GM18867 (cell line): ENCODE data around the gene ZYG11B.
"Not testable (repeated sequence)": the region's sequence is repeated elsewhere in the genome, so short reads cannot be mapped to it uniquely, and the experiment has no call there.

Experiments
- ATAC-seq: cut with Tn5 transposase; IDR thresholded peaks from one replicate; pipeline ENCODE4 v1.9.1; 2021; ENCODE audit warnings: mild to moderate bottlenecking, moderate library complexity; ENCODE audit not compliant: unreplicated experiment

Gene ZYG11B

DNA sequence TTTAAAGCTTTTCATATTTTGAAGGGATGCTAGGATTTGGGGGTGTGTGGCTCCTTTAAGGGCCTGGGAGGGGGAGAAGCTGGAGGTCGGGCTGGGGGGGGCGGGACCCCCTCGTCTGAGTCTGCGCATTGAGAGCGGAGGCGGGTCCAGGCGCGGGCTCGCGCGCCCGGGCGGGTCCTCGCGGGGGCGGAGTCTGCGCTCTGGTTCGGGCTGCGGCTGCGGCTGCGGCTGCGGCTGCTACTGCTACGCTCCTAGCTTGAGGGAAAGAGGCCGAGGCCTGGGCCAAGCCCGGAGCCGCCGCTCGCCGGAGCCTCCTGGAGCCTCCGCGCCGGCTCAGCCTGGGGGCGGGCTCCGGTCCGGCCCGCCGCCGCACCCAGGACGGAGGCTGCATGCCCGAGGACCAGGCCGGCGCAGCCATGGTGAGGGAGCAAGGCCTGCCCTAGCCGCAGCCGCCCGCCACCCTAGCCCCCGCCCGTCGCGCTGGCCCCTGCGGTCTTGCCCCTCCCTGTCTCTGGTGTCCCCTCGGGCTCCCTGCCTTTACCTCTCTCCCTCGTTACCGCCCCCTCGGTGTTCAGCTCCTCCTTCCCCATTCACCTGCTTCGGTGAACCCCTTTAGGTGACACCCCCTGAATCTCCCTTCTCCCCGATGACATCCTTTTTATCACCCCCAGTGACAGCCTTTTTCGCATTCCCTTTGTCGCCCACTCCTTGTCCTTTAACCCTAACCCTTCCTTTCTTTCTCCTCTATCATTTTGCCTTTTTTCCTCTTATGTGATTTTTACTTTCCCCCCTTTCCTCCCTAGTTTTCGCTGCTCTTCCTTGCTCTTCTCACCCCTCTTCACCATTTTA is at the start of gene ZYG11B:
Gene ZYG11B, plus strand, starts transcription at position 189 of the 849 bp plus-strand sequence. Its CDS starts 201 bp downstream, at position 390.
- peak; percentile 95 for ATAC-seq

DNA sequence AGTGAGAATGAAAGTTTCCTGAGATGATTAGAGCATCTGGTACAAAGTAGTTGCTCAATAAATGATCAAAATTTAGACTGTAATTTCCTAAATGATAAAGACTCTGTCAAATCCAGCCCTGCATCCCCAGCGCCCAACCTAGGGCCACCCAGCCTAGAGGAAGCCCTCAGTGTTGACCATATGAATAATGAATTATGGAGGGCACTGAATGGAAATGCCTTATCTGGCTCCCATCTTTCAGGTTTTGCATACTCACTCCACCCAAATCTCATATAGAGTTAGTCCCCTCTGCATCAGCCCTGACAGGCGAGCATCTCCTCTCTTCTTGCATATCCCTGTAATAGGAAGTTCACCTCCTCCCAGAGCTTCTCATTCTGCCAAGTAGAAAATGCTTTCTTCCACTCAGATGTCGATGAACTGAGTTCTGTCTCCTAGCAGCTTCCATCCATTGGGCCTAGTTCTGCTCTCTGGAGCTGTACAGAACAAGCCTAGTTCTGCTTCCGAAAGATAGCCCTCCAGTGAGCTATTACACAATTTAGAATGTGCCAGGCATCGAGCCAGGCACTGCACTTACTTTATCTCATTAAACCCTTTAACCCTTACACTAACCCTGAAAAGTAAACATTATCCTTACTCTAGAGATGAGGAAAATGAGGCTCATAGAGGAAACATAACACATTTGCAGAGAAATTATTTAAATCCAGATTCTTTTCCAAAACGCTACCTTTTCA is 49.0 kb upstream of the ZYG11B start:
- no peak for ATAC-seq

- no peak for ATAC-seq
These were observed 47.2 kb upstream of the ZYG11B start for GRCh38 chr1:52679048-52679447.

GRCh38 chr1:52679498-52679897 is 46.8 kb upstream of the ZYG11B start:
- ATAC-seq: no peak

DNA sequence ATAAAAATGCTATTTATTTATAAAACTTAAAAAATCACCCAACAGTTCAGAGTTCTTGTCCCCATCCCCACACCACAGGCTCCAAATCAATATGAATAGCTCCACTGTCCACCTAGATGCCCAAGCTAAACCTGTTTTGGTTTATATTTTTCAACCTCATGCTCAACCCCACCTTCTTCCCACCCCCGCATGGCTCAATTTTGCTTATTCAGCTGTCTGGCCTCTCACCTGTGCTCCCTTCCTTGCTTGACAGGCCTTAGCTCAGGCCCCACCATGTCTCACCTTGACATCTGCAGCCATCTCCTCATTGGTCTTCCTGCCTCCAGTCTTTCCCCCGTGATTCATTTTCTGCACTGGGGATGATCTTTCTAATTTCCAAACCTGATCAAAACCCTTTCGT is 45.9 kb upstream of the ZYG11B start:
- no peak for ATAC-seq

DNA sequence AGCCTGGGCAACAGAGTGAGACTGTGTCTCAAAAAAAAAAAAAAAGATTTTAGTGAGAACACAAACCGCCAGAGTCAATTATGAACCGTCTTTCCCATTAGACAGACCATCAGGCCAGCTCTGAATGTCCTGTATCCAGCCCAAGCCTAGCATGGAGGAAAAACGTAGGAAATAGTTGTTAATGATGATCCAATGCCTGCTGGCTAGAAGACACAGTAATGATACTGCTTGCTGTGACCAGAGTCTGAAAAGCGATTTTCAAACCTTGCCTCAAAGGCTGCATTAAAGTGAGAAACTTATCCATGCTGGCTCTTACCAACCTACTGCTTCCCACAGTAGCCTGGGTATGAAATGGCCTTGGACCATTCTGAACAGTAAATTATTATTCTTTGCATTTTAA is 45.1 kb upstream of the ZYG11B start:
- ATAC-seq: no peak

- ATAC-seq: no peak
These were observed 42.8 kb upstream of the ZYG11B start for GRCh38 chr1:52683367-52683940.

GRCh38 chr1:52684545-52684944 is 41.7 kb upstream of the ZYG11B start:
- ATAC-seq: no peak

GRCh38 chr1:52686261-52686751 is 39.9 kb upstream of the ZYG11B start:
- peak; percentile 68 for ATAC-seq

GRCh38 chr1:52686830-52687229 is 39.4 kb upstream of the ZYG11B start:
- ATAC-seq: no peak

GRCh38 chr1:52691821-52692220 is 34.4 kb upstream of the ZYG11B start:
- no peak for ATAC-seq

- ATAC-seq: no peak
These were observed 33.6 kb upstream of the ZYG11B start for GRCh38 chr1:52692697-52693096.

DNA sequence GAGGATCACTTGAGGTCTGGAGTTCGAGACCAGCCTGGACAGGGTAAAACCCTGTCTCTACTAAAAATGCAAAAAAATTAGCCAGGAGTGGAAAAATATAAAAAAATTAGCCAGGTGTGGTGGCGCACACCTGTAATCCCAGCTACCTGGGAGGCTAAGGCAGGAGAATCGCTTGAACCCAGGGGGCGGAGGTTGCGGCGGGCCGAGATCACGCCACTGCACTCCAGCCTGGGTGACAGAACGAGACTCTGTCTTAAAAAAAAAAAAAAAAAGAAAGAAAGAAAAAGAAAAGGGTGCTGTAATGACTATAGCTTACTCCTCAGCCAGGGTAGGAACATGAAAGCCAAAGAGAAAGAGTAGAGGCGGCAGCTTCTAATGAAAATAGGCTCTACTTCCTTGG is 32.9 kb upstream of the ZYG11B start:
- not testable (repeated sequence) for ATAC-seq

DNA sequence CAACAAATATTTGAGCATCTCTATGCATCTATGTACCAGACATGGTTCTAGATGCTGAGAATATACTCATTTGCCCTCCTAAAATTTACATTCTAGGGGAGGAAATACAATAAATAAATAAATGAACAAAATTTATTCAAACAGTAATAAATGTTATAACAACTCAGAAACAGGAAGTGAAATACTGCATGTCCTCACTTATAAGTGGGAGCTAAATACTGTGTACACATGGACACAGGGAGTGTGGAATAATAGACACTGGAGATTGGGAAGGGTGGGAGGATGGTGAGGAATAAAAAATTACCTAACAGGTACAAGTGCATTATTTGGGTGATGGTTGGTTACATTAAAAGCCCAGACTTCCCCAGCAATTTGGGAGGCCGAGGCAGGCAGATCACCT is 32.4 kb upstream of the ZYG11B start:
- ATAC-seq: no peak

- no peak for ATAC-seq
These were observed 30.6 kb upstream of the ZYG11B start for GRCh38 chr1:52695627-52696026.

- peak; percentile 52 for ATAC-seq
These were observed 28.2 kb upstream of the ZYG11B start, which contains the start of gene COA7 for GRCh38 chr1:52697795-52698674. Gene COA7, minus strand, starts transcription at chr1:52698347. Its CDS starts 21 bp downstream, at chr1:52698326.

DNA sequence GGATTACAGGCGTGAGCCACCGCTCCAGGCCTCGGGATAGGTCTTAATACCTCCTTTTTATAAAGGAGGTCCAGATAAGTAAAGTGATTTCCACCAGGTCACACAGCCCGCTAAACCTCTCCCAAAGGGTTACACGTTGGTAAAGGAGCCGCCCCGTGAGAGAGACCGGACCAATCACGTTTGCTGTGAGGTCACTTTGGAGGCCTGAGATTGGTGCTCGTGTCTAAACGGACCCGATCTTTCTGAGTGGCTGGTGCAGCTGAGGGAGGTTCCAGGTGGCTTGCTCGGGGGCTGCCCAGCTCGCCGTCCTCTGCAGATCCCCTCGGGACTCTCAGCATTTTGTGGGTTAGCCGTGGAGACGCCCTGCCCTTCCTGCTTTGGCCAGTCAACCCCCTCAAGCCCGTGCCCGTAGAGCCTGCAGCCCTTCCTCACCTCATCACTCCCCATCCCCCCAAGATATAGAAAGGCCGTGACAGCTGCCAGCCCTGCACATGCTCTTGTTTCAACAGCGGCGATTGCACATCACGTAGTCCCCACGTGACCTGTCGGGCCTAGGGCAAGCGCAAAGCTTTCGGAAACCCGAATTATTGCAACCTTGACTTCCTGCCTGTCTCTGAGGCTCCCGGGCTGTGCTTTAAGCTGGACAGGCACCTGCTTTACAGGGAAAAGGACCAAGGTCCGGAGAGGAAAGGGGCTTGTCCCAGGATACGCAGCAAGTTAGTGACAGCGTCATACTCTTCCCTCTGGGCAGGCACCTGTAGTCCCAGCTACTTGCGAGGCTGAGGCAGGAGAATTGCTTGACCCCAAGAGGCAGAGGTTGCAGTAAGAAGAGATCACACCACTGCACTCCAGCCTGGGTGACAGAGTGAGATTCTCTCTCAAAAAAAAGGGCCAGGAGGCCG is 23.1 kb upstream of the ZYG11B start:
- ATAC-seq: peak; percentile 91

GRCh38 chr1:52706136-52706670 is 20.1 kb upstream of the ZYG11B start:
- no peak for ATAC-seq
